GM19023 (cell line): Measurements from ENCODE around the gene GALNT16.
"Not testable (repeated sequence)": the region's sequence is repeated elsewhere in the genome, so short reads cannot be mapped to it uniquely, and the experiment has no call there.

Experiments used
- ATAC-seq: cut with Tn5 transposase; IDR thresholded peaks from one replicate; pipeline ENCODE4 v1.9.1; 2021; ENCODE audit warnings: mild to moderate bottlenecking, moderate library complexity; ENCODE audit not compliant: unreplicated experiment

GALNT16 gene

DNA sequence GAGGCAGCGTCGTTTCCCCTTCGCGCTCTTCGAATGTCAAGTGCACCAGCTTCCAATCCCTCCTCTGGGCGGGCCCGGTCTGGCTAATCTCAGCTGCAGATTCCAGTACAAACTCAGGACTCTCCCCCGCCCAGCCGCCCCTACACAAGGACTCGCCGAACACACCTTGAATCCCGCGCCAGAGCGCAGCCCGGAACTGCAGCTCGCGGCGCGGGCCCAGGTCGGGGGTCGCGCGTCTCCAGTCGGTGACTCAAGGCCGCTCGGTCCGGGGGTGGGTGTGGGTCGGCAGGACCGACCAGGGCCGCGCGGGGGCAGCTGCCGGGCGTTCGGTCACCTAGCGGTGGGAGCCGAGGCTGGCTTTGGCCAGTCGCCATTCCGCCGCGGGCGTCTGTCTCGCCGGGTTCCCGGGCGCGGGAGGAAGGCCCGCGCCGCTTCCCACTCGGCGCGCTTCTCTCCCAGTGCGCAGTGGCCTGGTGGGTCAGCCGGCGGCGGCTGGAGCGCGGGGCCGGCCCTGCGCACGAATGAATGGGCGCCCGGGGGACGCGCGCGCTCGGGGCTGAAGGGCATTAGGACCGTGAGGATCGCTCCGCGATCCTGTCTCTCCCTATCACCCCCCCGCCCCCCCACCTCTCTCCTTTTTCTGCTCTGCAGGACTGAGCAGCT, at the start of gene GALNT16:
TSS of gene GALNT16 (plus strand) at position 632 of the 663 bp plus-strand sequence. CDS start 133 bp downstream, outside the sequence.
- ATAC-seq = no peak

DNA sequence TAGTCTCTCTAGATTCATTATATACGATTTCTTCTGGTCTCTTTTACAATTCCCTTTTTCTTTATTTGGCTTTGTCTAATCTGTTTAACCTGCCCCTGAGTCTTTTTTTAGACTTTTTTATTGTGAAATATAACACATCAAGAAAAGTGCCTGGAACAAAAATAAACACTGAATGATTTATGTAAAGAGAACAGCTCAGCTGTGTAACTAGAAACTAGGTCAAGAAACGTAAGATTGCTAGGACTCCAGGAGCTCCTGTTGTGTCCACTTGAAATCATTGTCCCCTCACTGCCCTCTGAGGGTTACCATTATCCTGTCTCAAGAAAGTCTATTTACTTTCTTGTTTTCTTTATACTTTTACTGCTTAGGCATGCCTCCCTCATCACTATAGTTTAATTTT, 45.6 kb upstream of the GALNT16 start:
- no peak for ATAC-seq

DNA sequence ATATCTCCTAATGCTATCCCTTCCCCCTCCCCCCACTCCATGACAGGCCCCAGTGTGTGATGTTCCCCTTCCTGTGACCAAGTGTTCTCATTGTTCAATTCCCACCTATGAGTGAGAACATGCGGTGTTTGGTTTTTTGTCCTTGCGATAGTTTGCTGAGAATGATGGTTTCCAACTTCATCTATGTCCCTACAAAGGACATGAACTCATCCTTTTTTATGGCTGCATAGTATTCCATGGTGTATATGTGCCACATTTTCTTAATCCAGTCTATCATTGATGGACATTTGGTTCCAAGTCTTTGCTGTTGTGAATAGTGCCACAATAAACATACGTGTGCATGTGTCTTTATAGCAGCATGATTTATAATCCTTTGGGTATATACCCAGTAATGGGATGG, 42.3 kb upstream of the GALNT16 start:
- ATAC-seq = not testable (repeated sequence)

GRCh38 chr14:69224946-69225345, 35.0 kb upstream of the GALNT16 start:
- no peak for ATAC-seq

DNA sequence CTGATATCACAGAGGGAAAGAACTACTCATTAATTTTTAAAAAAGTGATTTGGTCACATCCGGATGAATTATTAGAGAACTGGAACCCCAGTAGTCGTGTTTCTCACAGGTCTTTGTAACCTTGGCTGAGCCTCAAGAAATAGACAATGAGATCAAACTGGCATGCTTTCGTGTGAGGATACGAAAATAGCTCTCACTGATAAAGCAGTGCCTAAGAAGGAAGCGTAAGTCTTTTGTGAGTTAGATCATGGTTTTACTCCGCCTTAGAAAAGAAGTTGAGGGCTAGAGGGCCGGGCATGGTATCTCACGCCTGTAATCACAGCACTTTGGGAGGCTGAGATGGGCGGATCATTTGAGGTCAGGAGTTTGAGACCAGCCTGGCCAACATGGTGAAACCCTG, 33.8 kb upstream of the GALNT16 start:
- ATAC-seq = no peak

GRCh38 chr14:69226736-69227135, 33.2 kb upstream of the GALNT16 start:
- ATAC-seq = no peak

GRCh38 chr14:69231486-69231885, 28.5 kb upstream of the GALNT16 start:
- ATAC-seq = no peak

DNA sequence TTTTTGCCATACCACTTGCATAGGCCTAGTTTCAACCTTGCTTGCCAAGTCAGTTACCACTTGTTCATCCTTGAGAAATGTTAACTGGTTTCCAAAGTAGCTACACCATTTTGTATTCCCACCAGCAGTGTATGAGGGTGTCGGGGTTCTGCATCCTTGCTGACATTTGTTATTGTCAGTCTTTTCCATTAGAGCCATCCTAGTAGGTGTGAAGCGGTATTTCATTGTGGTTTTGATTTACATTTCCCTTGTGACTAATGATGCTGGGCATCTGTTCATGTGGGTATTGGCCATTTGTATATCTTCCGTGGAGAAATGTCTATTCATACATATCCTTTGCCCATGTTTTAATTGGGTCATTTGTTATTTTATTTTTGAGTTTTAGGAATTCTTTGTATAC, 27.6 kb upstream of the GALNT16 start:
- no peak for ATAC-seq

DNA sequence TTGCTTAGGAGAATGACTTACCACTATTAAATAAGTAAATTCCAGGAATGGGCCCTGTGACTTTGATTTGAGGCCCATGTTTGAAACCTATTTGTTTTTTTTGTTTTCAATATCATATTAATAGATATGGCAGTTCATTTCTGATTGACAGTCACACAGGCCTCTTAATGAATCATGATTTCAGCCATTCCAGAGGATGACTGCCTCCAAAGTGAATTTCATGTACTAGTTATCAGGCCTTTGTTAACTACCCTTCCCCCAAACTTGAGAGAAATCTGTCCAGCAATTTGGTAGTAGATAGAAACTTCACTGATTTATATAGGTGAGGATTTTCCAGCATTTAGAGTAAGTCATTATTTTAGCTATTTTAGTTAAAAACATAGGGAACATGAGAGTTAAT, 25.9 kb upstream of the GALNT16 start:
- no peak for ATAC-seq

DNA sequence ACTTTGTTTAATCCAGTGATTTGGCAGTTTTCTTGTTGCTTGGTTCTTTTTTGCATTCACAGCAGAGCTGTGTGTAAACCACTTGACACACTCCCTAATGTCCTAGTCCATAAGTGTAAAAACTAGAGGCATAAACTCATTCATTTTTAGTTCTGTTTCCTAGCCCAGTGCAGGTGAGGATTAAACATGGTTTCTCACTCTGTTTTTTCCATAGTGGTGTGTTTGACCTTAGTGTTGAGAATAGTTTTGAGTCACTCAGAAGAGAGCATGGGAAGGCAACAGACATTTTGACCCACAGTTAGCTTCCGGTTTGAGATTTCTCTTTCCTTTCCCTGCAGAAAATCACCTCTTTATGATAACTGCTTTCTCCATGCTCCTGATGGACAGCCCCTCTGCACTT, 24.2 kb upstream of the GALNT16 start:
- ATAC-seq = no peak

DNA sequence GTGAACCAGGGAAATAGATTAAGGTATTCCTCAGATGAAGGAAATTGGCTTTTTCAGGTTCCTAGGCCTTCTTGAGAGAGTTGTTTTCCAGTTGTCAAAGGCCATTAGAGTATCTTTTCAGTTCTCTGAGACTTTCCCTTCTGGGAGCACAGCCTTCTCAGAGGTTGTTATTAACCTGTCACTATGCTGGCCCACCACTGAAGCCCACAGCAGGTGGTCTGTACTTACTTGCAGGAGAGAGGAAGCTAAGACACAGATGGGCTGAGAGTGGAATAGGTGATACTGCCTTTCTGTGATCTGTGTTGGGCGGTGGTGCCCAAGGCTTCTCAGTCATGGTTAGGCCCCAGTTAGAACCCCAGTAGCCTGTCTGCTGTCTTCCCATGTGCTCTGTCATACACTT, 22.8 kb upstream of the GALNT16 start:
- ATAC-seq = no peak

- no peak for ATAC-seq
Observed at GRCh38 chr14:69237584-69237983, 22.4 kb upstream of the GALNT16 start.

- ATAC-seq = no peak
Observed at GRCh38 chr14:69238883-69239282, 21.1 kb upstream of the GALNT16 start.

DNA sequence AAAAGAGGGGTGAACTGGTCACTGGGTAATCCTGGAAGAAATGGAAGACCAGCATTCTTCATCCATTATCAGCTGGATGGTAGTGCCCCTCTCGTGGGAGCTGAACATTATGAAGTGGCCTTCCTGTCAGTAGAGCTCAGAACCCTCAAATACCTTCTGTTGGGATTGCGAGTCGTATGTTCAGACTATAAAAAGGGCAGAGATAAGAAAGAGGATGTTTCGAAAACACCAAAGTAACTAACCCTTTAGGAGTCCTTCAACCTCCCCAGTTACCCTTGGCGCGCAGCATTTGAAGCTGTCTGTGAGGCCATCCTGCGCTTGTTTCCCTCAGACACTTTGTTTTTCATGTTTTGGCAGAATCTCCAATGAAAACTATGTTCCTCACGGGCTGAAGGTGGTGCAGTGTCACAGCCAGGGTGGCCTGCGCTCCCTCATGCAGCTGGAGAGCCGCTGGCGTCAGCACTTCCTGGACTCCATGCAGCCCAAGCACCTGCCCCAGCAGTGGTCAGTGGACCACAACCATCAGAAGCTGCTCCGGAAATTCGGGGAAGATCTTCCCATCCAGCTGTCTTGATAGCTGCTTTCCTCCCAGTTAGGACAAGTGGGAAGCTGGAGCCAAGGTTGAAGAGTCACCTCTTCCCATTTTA, 19.3 kb upstream of the GALNT16 start:
- ATAC-seq = no peak

- ATAC-seq = no peak
Observed at GRCh38 chr14:69241577-69241976, 18.4 kb upstream of the GALNT16 start.

DNA sequence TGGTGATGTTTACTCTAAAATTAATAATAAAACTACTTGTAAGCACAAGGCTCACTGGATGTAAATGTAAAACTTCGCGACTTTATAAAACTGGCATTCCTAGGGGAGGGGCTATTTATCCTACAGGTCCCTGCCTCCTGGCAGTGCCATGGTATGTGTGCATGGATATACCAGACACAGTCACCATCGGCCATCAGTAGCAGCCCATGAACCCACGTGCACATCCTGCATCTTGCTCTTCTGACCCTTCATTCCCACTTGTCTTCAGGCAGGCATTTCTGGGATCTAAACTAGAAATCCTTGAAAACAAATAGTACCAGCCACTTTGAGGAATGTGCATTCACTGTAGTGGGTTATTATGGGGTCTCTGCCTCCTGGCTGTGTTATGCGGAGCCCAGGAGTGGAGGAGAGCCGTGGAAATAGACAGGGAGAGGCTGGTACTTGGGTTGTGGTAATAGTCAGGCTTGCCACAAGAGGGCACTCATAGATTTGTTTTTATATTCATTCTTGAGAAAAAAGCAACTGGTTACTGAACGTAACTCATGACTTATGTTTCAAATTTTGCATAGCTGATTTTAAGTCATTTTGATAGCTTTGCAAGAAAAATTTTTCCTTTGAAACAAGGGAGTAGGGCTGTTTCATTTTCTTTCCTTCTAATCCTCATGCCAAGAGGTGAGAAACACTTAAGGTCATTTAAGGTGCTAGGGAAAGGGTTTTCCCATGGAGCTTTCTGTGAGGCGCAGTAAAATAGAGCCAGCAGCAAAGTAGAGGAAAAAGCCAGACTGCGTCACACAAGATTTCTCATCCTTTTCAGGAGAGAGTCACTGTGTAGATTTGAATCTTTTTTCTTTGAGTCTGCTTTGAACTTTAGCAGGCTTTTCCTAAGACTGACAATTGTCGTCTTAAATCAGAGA, 17.4 kb upstream of the GALNT16 start:
- no peak for ATAC-seq

DNA sequence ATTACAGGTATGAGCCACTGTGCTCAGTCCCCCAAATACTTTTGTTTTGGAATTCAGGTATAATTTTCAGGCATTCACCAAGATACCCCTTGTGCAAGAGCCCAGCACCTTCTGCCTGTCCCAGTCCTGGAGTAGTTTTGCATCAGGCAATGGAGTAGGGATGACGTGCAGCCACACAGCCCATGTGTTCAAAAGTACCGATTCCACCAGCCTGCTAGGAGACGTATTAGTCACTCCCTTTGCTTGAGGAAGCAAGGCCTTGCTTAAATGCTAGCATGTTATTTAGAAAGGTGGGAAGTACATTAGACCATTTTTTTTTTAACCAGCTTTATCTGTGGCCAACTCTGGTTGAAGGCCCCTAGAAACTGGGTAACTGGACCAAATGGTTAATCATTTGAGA, 15.0 kb upstream of the GALNT16 start:
- ATAC-seq = no peak

DNA sequence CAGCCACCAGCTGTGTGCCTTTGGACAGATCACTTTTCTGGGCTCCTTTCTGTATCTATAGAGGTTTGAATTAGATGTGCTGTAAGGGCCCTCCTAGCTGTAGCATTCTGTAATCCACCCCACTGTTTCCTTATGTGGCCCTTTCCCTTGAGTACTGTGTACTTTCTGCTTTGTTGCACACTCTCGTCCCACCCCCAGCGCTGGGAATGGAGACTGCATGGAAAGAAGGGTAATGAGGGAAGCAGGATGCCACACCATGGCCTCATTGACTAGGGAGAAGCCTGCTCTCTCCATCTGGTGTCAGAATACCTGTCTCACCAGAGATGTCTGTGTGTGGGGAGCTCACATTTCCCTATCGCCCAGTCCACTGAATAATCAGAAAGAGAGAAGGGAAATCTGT, 13.6 kb upstream of the GALNT16 start:
- ATAC-seq = no peak

DNA sequence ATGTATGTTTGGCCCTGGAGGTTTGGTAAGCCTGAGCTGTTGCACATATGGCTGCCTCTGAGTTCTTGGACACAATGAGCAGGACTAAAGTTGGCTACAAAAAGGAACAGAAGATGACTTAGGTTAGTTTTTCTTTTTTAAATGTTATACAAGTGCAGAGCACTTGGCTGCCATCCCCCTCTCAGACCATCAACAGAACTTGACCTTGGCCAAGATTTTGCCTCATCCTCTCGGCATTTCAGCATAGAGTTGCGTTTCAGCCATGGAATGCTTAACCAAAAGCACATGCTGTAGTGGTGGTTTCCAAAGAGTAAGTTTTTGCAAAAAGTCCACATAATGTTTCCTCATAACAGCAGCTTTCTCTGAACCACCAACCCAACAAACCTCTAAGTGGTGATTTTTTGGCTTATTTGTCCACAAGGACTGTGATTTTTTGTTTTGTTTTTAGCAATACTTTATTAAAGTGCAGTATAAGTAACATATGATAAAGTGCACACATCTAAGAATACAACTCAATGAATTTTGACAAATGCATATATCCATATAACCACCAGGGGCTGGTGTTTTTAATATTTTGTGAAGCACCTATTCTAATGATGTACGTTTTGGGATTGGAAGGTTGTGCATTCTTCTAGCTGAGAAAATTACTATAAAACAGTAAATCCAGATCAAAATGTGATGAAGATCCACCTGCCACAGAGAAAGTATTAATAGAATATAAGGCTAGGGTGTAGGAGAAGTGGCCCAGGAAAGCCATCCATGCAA, 12.1 kb upstream of the GALNT16 start:
- no peak for ATAC-seq

DNA sequence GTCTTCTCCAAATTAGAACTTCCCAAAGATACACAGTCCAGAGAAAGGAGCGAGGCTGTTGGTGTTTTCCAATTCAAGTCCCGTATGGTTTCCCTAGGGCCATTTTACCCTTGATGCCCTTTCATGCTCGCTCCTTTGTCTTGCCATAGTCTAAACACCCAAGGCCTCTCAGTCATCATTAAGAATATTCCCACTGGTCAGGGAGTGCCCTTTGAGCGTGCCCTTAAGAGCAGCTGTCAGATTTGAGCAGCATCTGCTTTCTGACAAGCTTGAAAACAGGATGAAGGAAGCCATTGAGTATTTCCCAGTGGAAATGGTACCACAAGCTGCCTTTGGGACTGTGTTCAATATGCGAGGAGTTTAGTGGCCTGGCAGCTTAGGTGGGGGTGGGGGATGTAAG, 10.4 kb upstream of the GALNT16 start:
- ATAC-seq = no peak

DNA sequence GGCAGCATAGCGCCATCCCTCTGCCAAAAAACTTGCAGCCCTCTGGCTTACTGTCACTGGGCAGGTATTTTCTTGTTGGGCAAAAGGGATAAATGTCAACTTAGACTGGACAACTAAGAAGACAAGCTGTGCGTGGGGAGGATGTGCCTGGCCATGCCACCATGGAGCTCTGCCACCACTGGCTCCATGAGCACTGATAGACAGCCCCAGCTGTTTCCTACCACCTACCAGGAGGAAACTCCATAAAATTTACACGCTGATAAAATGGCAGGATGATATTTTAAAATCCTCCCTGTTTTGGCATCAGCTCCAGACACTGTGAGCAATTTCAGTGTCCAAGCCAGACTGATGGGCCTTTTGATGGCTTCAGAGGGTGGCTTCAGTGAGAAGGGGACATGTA, 7.1 kb upstream of the GALNT16 start:
- no peak for ATAC-seq
